GM12874 (cell line): ENCODE data around the gene MYL11.

Source experiments
- CTCF ChIP-seq: IDR thresholded peaks from 2 replicates; pipeline ENCODE4 v1.5.1; 2011; ENCODE audit warnings: low read depth, mild to moderate bottlenecking, control low read depth, low read length, moderate library complexity; ENCODE audit not compliant: insufficient read depth

Gene MYL11

GRCh38 chr16:30401768-30402425 is 27.3 kb downstream of the MYL11 start:
- TF ChIP-seq CTCF = no peak

GRCh38 chr16:30406795-30407101 is 32.1 kb downstream of the MYL11 start:
- no peak for TF ChIP-seq CTCF

GRCh38 chr16:30407102-30407803 is 32.7 kb downstream of the MYL11 start, which contains the start of gene ZNF771:
Gene ZNF771, plus strand, starts transcription at chr16:30407606. Its CDS starts 448 bp downstream, at chr16:30408054.
- 0 out of 2 replicates have a peak, but pooled peaks have one; percentile 5 for TF ChIP-seq CTCF

GRCh38 chr16:30407804-30408534 is 33.4 kb downstream of the MYL11 start:
- TF ChIP-seq CTCF = no peak

GRCh38 chr16:30409125-30410060 is 34.8 kb downstream of the MYL11 start:
- TF ChIP-seq CTCF = peak; percentile 91

GRCh38 chr16:30413112-30413806 is 38.7 kb downstream of the MYL11 start:
- TF ChIP-seq CTCF = no peak
